NCI-H524 treated with DMSO at 0.1 percent for 48 hours (cell line): ENCODE results near the gene STAT5A.
"Not testable (repeated sequence)": the region's sequence is repeated elsewhere in the genome, so short reads cannot be mapped to it uniquely, and the experiment has no call there.

Source experiments
- DNase-seq: peaks from one replicate; lab custom pipeline; 2025; lab: John Stamatoyannopoulos, UW

The STAT5A gene

DNA sequence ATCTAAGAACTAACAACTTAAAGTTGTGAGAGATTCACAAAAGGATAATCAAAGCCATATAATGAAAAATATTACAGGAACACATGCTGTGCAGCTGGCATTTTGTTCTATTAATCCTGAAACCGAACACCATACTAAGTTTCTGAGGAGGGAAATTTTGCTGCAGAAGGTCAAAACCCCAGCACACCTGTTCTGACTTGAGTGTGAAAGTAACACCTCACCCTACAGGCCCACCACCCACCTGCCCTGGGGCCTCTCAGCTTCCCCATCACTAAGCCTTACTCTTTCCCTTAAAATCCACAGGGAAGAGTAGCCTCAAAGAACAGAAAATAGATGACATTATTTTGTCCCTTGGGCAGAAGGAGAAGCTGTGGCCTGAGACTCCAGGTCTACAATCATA is 44.8 kb downstream of the STAT5A start:
- DNase-seq = no peak

DNA sequence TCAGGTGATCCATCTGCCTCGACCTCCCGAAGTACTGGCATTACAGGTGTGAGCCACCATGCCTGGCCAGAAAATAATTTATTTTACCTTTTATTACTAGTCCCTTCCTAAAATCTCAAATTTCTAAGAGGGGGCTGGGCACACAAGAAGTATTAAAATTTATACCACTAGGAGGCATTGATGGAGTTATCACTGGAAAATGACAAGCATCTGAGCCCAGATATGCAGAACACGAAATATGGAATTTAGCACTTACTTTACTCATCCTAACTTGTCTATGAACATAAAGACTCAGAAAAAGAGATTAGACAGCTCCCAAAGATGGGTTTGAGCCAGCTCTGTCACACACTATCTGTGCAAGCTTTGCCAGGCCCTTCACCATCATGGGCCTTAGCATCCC is 46.4 kb downstream of the STAT5A start:
- no peak for DNase-seq

DNA sequence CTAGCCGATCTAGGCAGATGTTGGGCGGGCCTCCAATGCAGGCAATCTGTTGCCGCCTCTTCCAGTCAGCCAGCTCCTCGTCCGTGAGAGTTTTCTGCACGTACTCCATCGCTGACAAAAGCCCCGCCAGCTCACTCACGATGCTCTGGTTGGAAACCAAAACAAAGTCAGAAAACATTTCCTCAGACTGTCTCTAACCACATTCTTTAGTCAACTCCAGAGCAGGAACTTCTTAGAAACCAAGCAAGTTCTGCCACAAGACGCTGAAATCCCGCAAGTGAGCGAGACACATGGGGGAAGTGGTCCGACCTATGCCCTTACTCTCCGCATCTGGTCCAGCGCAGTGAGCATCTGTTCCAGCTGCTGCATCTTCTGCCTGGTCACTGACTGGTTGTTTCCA is 49.1 kb downstream of the STAT5A start:
- no peak for DNase-seq

DNA sequence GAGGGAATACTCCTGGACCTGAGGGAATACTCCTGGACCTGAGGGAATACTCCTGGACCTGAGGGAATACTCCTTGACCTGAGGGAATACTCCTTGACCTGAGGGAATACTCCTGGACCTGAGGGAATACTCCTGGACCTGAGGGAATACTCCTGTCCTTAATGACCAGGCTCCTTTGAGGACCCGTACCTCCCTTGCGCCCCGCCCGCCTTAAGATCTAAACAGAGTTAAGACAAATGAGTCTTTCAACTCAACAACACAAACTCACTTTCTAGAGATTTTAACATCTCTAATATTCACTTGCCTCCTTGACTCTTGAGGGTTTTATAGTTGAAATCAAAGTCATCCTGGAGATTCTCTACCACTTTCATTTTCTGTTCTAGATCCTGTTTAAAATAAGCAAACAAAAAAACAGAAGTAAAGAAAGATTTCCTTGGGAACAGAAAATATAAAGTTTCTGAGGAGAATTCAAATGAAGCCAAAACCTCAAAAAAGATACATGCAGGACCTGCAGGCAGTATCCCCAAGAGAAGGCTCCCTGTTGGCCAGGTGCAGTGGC is 50.2 kb downstream of the STAT5A start:
- DNase-seq = no peak

DNA sequence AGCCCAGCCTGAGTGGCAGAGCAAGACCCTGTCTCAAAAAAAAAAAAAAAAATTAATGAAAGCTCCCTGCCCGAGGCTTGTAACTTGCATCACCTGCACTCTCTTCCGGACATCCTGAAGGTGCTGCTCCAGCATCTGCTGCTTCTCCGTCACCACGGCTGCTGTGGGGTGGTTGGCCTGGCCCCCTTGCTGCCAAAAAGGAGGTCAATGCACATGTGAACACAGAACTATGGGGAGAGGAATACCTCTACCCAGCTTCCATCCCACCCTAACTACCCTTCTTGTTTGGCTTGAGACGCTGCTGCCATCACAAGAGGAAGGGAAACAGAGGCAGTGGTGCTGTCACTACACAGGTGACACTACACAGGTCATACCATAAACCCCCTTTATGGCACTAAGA is 50.9 kb downstream of the STAT5A start:
- DNase-seq = no peak

DNA sequence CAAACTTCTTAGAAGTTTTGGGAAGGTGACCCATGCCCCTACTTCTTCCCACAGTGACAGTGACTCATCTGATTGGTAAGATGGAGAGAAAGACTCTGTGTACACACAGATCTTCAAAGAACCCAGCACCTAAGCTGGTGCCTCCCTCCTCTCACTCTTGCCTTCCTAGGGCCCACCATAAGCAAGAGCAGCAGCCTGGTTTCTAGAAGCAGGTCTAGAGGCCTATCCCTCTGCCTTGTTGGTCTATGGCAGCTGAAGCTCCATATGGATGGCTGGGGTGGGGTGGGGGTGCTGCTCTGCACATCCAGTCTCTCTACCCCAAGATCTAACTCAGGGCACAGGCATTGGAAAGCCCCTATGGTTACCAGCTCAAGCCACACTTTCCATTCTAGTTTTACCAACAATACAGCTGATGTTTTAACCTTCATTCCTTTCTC is 52.4 kb downstream of the STAT5A start:
- no peak for DNase-seq

DNA sequence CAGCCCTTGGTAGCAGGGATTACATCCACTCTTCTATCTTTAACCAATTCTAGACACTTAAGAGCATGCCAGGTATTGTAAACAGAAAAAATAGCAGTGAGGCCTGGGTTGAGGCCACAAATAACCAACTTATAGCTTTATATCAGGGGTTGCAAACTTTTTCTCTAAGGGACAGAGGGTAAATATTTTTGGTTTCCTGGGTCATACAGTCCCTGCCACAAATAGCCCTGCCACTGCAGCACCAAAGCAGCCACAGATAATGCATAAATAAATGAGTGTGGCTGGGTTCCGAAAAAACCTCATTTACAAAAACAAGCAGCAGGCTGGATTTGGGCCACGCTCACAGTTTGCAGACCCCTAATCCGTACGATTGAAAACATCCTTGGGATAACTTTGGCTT is 53.3 kb downstream of the STAT5A start:
- DNase-seq = no peak

DNA sequence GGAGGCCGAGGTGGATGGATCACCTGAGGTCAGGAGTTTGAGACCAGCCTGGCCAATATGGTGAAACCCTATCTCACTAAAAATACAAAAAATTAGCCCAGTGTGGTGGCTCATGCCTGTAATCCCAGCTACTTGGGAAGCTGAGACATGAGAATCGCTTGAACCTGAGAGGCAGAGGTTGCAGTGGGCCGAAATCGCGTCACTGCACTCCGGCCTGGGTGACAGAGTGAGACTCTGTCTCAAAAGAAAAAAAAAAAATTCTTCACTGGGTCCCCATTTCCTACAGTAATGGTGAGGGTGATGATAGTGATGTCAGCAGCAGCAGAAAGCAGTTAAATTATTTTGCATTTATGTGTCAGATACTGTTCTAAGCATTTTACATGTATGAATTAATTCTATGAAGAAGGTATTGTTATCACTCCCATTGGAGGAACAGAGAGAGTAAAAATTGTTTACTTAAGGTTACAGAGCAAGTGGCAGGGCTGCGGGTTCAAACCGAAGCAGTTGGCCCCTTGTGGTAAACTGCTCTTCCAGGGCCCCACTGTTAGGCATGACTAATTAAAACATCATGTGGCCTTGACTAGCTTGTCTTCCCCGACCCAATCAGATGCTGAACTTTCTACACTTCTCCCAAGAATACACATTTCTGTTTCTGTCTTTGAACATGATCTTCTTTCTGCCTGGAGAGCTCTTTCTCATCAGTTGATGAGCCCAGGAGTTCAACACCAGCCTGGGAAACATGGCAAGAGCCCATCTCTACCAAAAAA is 54.1 kb downstream of the STAT5A start:
- DNase-seq = no peak

DNA sequence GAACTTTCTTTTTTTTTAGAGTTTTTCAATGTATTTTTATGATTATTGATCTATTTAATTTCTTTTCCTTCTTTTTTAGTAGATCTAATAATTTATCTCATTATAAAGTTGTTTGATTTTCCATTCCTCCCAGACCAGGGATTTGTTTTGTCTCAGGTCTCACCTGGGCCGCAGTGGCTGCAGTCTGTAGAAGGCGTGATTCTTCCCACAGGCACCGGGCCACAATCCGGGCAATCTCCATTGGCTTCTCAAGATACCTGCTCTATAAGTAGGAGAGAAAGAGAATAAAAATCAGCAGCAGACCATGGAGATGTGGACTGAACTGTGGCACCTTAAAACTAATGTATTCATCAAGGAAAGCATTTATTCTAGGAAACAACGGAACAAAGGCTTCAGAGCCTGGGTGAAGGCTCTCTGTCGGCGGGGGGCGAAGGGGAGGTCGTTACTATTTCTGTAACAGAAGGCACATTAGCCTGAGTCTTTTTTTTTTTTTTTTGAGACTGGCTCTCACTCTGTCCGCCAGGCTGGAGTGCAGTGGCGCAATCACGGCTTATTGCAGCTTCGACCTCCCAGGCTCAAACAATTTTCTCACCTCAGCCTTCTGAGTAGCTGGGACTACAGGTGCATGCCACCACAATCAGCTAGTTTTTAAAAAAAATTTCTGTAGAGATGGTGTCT is 57.2 kb downstream of the STAT5A start:
- DNase-seq = no peak

DNA sequence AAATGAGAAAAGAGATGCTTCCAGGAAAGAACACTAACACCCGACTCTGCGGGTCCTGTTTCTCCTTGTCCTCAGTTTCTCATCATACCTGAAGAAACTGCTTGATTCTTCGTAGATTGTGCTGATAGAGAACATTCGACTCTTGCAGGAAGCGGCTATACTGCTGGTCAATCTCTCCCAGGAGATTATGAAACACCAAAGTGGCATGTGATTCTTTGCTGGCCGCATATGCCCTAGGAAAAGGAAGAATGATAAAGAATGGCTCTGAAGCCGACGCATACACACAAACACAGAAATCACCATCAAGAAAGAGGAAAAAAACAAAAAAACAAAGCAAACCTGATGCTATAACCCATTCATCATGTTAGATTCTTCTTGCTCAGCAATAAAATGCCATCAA is 58.2 kb downstream of the STAT5A start:
- no peak for DNase-seq

DNA sequence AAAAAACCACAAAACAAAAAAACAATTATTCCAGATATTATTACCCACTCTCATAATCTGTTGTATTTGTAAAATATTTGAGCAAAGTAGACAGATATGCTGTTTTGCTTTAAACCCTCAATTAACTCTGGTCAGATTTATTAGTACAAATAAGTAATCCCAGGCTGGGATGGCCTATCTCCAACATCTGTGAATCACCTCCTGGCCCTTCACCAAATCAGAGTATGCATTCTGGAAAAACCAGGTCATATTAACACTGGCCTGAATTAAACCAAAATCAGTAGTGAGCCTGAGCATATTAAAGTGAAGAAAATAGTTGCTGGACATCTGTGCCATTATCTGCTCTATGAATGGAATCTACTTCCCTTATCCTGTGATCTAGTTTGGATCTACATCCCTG is 58.9 kb downstream of the STAT5A start:
- no peak for DNase-seq

DNA sequence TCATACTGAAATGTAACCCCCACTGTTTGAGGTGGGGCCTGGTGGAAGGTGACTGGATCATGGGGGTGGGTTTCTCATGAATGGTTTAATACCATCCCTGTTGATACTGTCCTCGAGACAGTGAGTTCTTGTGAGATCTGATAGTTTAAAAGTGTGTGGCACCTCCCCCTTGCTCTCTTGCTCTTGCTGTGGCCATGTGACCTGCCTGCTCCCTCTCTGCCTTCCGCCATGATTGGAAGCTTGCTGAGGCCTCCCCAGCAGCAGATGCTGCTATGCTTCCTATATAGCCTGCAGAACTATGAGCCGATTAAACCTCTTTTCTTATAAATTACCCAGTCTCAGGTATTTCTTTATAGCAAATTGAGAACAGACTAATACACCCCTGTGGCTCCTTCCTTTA is 59.3 kb downstream of the STAT5A start:
- DNase-seq = no peak

DNA sequence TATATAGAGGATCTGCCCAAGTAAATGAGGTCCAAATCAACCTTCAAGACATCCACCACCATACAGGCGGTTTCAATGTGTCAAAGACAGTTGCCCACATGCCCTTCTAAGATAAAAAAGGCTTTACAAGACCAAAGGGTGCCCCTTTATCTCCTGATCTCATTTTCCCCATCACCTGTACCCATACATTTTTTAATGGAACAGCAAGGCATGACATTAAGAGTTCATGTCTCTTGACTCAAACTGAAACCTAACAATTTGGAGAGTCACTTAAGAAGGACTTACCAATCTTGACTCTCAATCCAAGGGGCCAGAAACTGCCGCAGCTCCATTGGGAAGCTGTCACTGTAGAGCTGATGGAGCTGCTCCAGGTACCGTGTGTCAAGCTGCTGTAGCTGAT is 59.8 kb downstream of the STAT5A start:
- DNase-seq = no peak

DNA sequence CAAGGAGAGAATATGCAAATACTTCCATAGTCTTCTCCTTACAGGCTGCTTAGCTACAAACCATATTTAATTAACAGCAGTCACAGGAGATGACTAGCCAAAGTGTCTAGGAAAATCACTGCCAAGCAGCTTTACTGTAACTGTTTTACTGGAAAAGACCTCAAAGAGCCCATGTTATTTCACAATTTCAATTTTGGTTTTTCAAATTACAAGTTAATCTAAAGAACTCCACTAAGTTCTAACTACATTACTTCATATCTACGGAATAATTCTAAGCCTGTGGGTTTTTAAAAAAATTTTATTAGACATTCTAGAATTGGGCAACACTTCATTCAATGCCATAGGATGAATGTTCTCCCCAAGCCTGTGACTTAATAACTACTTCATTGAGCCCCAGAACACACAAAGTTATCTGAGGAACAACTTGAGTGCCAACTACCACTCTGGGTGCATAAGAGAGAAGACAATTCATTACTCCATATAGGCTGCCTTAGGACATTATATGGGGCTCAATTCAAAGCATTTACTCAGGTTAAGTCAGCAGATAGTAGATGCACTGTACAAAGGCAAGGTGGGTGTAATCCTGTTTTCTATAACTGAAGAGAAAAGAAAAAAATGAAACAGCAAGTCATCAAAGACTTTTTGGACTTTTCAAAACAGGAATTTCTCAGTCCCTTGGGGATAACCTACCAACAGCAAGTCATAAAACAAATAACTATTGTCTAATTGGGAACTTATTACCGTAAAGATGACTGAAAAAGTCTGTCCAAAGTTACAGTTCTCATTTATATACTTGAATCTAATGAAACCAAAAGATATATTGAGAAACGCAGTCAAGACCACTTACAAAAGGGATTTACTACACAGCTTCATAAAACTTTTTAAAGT is 66.9 kb downstream of the STAT5A start:
- DNase-seq = no peak

DNA sequence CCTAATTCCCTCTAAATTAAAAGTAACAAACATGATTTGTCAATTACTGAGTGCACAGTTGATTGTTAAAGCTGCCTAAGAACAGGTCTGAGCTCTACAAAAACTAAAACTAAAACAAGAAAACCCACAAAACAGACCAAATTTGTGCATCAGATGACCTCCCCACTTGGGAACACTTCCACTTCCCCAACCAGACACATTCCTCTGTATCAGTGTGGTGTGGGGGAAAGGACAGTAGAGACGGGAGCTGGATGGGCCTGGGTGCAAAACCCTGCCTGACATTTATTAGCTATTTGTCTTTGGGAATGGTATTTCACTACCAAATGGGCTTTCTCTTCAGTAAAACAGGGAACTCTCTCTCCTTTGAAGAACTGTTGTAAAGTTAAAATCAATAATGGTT is 70.1 kb downstream of the STAT5A start:
- no peak for DNase-seq

DNA sequence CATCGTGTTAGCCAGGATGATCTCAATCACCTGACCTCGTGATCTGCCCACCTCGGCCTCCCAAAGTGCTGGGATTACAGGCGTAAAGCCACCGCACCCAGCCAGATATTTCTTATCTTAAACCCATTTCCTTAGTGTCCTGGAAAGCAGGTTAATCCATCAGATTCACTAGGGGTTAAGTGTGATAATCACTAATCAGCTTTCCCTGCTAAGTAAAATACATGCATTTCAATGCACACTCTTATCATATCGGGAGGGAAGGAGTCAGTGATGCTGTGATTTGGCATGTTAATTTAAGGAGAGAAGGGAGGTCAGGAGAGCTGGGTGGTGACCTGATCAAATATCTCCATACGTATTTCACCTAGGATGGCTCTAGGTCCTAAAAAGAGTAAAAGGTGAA is 70.8 kb downstream of the STAT5A start:
- DNase-seq = no peak

DNA sequence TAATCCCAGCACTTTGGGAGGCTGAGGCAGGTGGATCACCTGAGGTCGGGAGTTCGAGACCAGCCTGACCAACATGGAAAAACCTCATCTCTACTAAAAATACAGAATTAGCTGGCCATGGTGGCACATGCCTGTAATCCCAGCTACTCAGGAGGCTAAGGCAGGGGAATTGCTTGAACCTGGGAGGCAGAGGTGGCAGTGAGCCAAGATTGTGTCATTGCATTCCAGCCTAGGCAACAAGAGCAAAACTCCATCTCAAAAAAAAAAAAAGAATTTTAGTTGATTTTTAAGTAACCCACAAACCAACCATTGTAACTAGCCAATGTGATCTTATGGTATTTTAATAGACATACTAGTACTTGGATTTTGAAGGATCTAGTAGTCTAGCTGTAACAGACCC is 72.1 kb downstream of the STAT5A start:
- not testable (repeated sequence) for DNase-seq
